Muscle layer of duodenum (tissue), 2 donors: Measurements from ENCODE around the gene RAP1GAP.
A peak's percentile ranks its signal among the peaks of the same experiment; 100 is the strongest.
"Not testable (repeated sequence)": the region's sequence is repeated elsewhere in the genome, so short reads cannot be mapped to it uniquely, and the experiment has no call there.

Experiments
- H3K27ac ChIP-seq: one replicate; pipeline ENCODE4 v1.7.0; 2013; ENCODE audit warnings: mild to moderate bottlenecking, low read length
- H3K27me3 ChIP-seq: one replicate; pipeline ENCODE4 v1.7.0; 2013; ENCODE audit warnings: low read depth, mild to moderate bottlenecking, control low read depth, low read length
- H3K36me3 ChIP-seq, 2 donors: one replicate each; pipeline ENCODE4 v1.7.0; 2013; ENCODE audit warnings: low read length in 2 of 2, control low read depth in 1 of 2, mild to moderate bottlenecking in 1 of 2; ENCODE audit not compliant: insufficient read depth in 2 of 2, control insufficient read depth in 1 of 2
- H3K4me1 ChIP-seq, 2 donors: one replicate each; pipeline ENCODE4 v1.7.0; 2013; ENCODE audit warnings: low read length in 2 of 2, mild to moderate bottlenecking in 2 of 2, control low read depth in 1 of 2, moderate library complexity in 1 of 2; ENCODE audit not compliant: insufficient read depth in 2 of 2, control insufficient read depth in 1 of 2
- H3K4me3 ChIP-seq, 2 donors: one replicate each; pipeline ENCODE4 v1.7.0; 2013; ENCODE audit warnings: low read length in 2 of 2, low read depth in 1 of 2, mild to moderate bottlenecking in 1 of 2
- H3K9me3 ChIP-seq, 2 donors: one replicate each; pipeline ENCODE4 v1.7.0; 2013; ENCODE audit warnings: low read length in 2 of 2, control low read depth in 1 of 2, mild to moderate bottlenecking in 1 of 2; ENCODE audit not compliant: control insufficient read depth in 1 of 2
- donor health status: healthy.

Gene RAP1GAP

GRCh38 chr1:21674957-21675356, 5.8 kb upstream of the RAP1GAP start:
- Histone ChIP-seq H3K4me3 (no peak overlapping the region), H3K27ac (no peak overlapping the region), H3K36me3 (peaks cover 13 to 21% of the 10 kb centered on the region in 2 donors), H3K27me3 (peaks cover 6% of the 10 kb centered on the region), H3K4me1 (peaks cover 11 to 24% of the 10 kb centered on the region in 2 donors), H3K9me3 (no peaks in the 10 kb centered on the region)

- H3K27ac ChIP-seq, result peak overlapping the region; percentile 29
- H3K4me3 ChIP-seq, H3K9me3 ChIP-seq: not testable (repeated sequence)
- peaks cover 7 to 11% of the 10 kb centered on the region in 2 donors for H3K36me3 ChIP-seq
- H3K27me3 ChIP-seq, result peaks cover 14% of the 10 kb centered on the region
- peaks cover 11 to 33% of the 10 kb centered on the region in 2 donors for H3K4me1 ChIP-seq
These were observed 4.7 kb upstream of the RAP1GAP start for GRCh38 chr1:21673853-21674252.

- Histone ChIP-seq H3K36me3 (peaks cover 2 to 7% of the 10 kb centered on the region in 2 donors), H3K4me3 (no peak overlapping the region), H3K4me1 (peaks cover 11 to 38% of the 10 kb centered on the region in 2 donors), H3K27me3 (peaks cover 19% of the 10 kb centered on the region), H3K27ac (peak overlapping the region; percentile 29), H3K9me3 (no peaks in the 10 kb centered on the region)
These were observed 4.2 kb upstream of the RAP1GAP start for GRCh38 chr1:21673277-21673780.

- Histone ChIP-seq H3K36me3 (peaks cover 0 to 7% of the 10 kb centered on the region in 2 donors), H3K4me3 (no peak overlapping the region), H3K27ac (no peak overlapping the region), H3K4me1 (peaks cover 11 to 38% of the 10 kb centered on the region in 2 donors), H3K9me3 (no peaks in the 10 kb centered on the region), H3K27me3 (peaks cover 26% of the 10 kb centered on the region)
These were observed 3.5 kb upstream of the RAP1GAP start for GRCh38 chr1:21672478-21673276.

GRCh38 chr1:21671915-21672314, 2.8 kb upstream of the RAP1GAP start:
- H3K4me1 ChIP-seq, result peaks cover 11 to 38% of the 10 kb centered on the region in 2 donors
- no peak overlapping the region for H3K4me3 ChIP-seq
- H3K27me3 ChIP-seq, result peaks cover 32% of the 10 kb centered on the region
- no peaks in the 10 kb centered on the region for H3K9me3 ChIP-seq
- H3K36me3 ChIP-seq, result peaks cover 0 to under 1% of the 10 kb centered on the region in 2 donors
- no peak overlapping the region for H3K27ac ChIP-seq

- Histone ChIP-seq H3K36me3 (no peaks in the 10 kb centered on the region), H3K4me3 (no peak overlapping the region), H3K27ac (no peak overlapping the region), H3K4me1 (peaks cover 11 to 38% of the 10 kb centered on the region in 2 donors), H3K27me3 (peaks cover 37% of the 10 kb centered on the region), H3K9me3 (no peaks in the 10 kb centered on the region)
These were observed 2.1 kb upstream of the RAP1GAP start for GRCh38 chr1:21670956-21671902.

GRCh38 chr1:21670059-21670881, 1.1 kb upstream of the RAP1GAP start:
- Histone ChIP-seq H3K4me1 (peaks cover 11 to 38% of the 10 kb centered on the region in 2 donors), H3K9me3 (no peaks in the 10 kb centered on the region), H3K27me3 (peaks cover 37% of the 10 kb centered on the region), H3K27ac (no peak overlapping the region), H3K4me3 (no peak overlapping the region), H3K36me3 (no peaks in the 10 kb centered on the region)

GRCh38 chr1:21668951-21669257, 253 bp downstream of the RAP1GAP start:
- Histone ChIP-seq H3K27ac (no peak overlapping the region), H3K4me1 (peaks cover 11 to 38% of the 10 kb centered on the region in 2 donors), H3K9me3 (no peaks in the 10 kb centered on the region), H3K27me3 (peaks cover 37% of the 10 kb centered on the region), H3K4me3 (peak overlapping the region; percentile 5 to 55), H3K36me3 (no peaks in the 10 kb centered on the region)

GRCh38 chr1:21668232-21668950, 766 bp downstream of the RAP1GAP start:
- Histone ChIP-seq H3K4me1 (peaks cover 6 to 34% of the 10 kb centered on the region in 2 donors), H3K36me3 (no peaks in the 10 kb centered on the region), H3K4me3 (peak overlapping the region; percentile 5 to 55), H3K27me3 (peaks cover 37% of the 10 kb centered on the region), H3K9me3 (no peaks in the 10 kb centered on the region), H3K27ac (no peak overlapping the region)
